Retinal pigment epithelial cell (primary cell): ENCODE measurements around the gene SPATS2.

Source experiments
- DNase-seq: peaks from one replicate; pipeline ENCODE4 v3.0.0-alpha.2; 2010; ENCODE audit warnings: low read depth
- H3K4me3 ChIP-seq: 2 replicates; pipeline ENCODE4 v1.5.1; 2011; ENCODE audit warnings: mild to moderate bottlenecking, low read length, control low read depth, moderate library complexity
- CTCF ChIP-seq: conservative IDR thresholded peaks from 2 replicates; pipeline ENCODE4 v1.5.1; 2011; ENCODE audit warnings: low read depth, low read length, control low read depth, inconsistent platforms

Gene SPATS2

GRCh38 chr12:49562233-49562632, 195.0 kb downstream of the SPATS2 start:
- TF ChIP-seq CTCF = no peak

GRCh38 chr12:49562831-49563230, 195.6 kb downstream of the SPATS2 start:
- no peak overlapping the region for H3K4me3 ChIP-seq
- no peak for TF ChIP-seq CTCF
- no peak for DNase-seq

More at GRCh38 chr12:49562233-49562632, 195.0 kb downstream of the SPATS2 start:
- no peak overlapping the region for H3K4me3 ChIP-seq
- no peak for DNase-seq

GRCh38 chr12:49563951-49564685, 196.9 kb downstream of the SPATS2 start:
- H3K4me3 ChIP-seq = no peak overlapping the region
- no peak for DNase-seq
- TF ChIP-seq CTCF = no peak

- no peak for DNase-seq
Measured at GRCh38 chr12:49564686-49565405, 197.6 kb downstream of the SPATS2 start.

GRCh38 chr12:49565406-49566265, 198.4 kb downstream of the SPATS2 start:
- no peak overlapping the region for H3K4me3 ChIP-seq
- TF ChIP-seq CTCF = no peak
- no peak for DNase-seq

More at GRCh38 chr12:49564686-49565405, 197.6 kb downstream of the SPATS2 start:
- no peak overlapping the region for H3K4me3 ChIP-seq
- no peak for TF ChIP-seq CTCF

GRCh38 chr12:49566361-49566760, 199.1 kb downstream of the SPATS2 start:
- DNase-seq = no peak
- no peak for TF ChIP-seq CTCF
- no peak overlapping the region for H3K4me3 ChIP-seq
